WTC11 (cell line): ENCODE measurements around the gene TMEM11.

Experiments
- ARID4B ChIP-seq: sonication (generic); formaldehyde crosslinking; IDR thresholded peaks from 2 replicates; pipeline ENCODE4 v1.8.0; 2023; ENCODE audit warnings: missing genetic modification reagents, mild to moderate bottlenecking, borderline replicate concordance
- CTCF ChIP-seq: fragments of 200-600 bp; IDR thresholded peaks from 2 replicates; pipeline ENCODE4 v1.8.0; 2022; ENCODE audit warnings: antibody characterized with exemption
- E2F5 ChIP-seq: sonication (generic); formaldehyde crosslinking; IDR thresholded peaks from 2 replicates; pipeline ENCODE4 v1.8.1; 2022; ENCODE audit warnings: mild to moderate bottlenecking, moderate library complexity, missing genetic modification reagents
- FOXK1 ChIP-seq: sonication (generic); formaldehyde crosslinking; IDR thresholded peaks from 2 replicates; pipeline ENCODE4 v1.8.0; 2022; ENCODE audit warnings: mild to moderate bottlenecking, moderate library complexity, missing genetic modification reagents
- MAX ChIP-seq: sonication (generic); formaldehyde crosslinking; IDR thresholded peaks from 2 replicates; pipeline ENCODE4 v1.8.0; 2022; ENCODE audit warnings: mild to moderate bottlenecking, missing genetic modification reagents
- NFYB ChIP-seq: sonication (generic); formaldehyde crosslinking; conservative IDR thresholded peaks from 2 replicates; pipeline ENCODE4 v1.8.0; 2022; ENCODE audit warnings: low read depth, missing genetic modification reagents
- USF2 ChIP-seq: sonication (generic); formaldehyde crosslinking; IDR thresholded peaks from 2 replicates; pipeline ENCODE4 v1.8.1; 2023; ENCODE audit warnings: mild to moderate bottlenecking, missing genetic modification reagents, moderate library complexity
- ZNF121 ChIP-seq: sonication (generic); formaldehyde crosslinking; IDR thresholded peaks from 2 replicates; pipeline ENCODE4 v1.8.0; 2023; ENCODE audit warnings: missing genetic modification reagents
- ZNF232 ChIP-seq: sonication (generic); formaldehyde crosslinking; IDR thresholded peaks from 2 replicates; pipeline ENCODE4 v1.8.0; 2022; ENCODE audit warnings: mild to moderate bottlenecking, missing genetic modification reagents
- ZNF416 ChIP-seq: fragments of 250-450 bp; sonication (Bioruptor Pico); IDR thresholded peaks from 2 replicates; pipeline ENCODE4 v1.9.0; 2021; ENCODE audit warnings: mild to moderate bottlenecking, inconsistent platforms

- TF ChIP-seq ARID4B (CRISPR knock-in tag) (no peak), NFYB (CRISPR knock-in tag) (no peak), ZNF232 (CRISPR knock-in tag) (no peak), E2F5 (CRISPR knock-in tag) (no peak), CTCF (no peak), ZNF416 (CRISPR knock-in tag) (no peak), FOXK1 (CRISPR knock-in tag) (no peak), MAX (CRISPR knock-in tag) (no peak), ZNF121 (CRISPR knock-in tag) (no peak), USF2 (CRISPR knock-in tag) (no peak)
Measured at GRCh38 chr17:21218831-21219380, 4.9 kb upstream of the TMEM11 start.
